Fibroblast of gingiva (primary cell): ENCODE data around the gene PAFAH1B1.
A peak's percentile ranks its signal among the peaks of the same experiment; 100 is the strongest.
"Not testable (repeated sequence)": the region's sequence is repeated elsewhere in the genome, so short reads cannot be mapped to it uniquely, and the experiment has no call there.

Experiments
- DNase-seq: peaks from one replicate; pipeline ENCODE4 v3.0.0-alpha.2; 2011; ENCODE audit warnings: low read depth

Gene PAFAH1B1

GRCh38 chr17:2594722-2595599 is 1.5 kb downstream of the PAFAH1B1 start:
- DNase-seq: no peak

- DNase-seq: peak; percentile 60
Observed at GRCh38 chr17:2595716-2596115, 2.3 kb downstream of the PAFAH1B1 start.

DNA sequence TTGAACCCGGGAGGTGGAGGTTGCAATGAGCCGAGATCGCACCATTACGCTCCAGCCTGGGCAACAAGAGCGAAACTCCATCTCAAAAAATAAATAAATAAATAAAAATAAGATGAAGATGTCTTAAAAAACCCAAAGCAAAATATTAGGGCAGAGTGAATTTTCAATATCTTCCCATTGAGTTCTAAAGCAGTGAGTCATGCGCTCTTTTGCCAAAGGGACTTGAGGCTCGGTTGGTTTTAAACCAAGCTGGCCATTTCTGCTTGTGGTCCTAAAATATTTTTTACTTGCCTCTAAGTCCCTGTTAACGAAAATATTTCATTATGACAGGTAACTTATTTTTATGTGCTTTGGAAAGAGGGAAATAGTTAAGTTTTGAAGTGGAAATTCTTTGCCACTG is 4.7 kb downstream of the PAFAH1B1 start:
- DNase-seq: peak; percentile 54

DNA sequence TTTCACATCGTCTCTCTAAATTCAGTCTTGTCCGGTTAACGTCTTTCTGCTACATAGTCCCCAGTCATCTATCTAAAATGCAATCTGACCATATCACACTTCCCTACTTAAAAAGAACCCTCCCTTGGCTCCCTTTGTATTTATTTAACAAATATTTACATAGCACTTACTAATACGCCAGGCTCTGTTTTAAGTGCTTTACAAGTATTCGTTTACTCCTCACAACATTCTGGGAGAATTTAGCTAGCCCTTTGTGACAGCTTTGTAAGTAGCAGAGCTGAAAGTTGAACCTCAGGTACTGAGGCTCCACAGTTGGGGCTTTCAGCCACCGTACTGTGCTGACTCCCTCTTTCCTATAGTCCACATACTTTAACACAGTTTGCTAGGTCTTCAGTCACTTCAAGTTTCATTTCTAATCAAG is 9.2 kb downstream of the PAFAH1B1 start:
- peak; percentile 6 for DNase-seq

GRCh38 chr17:2608350-2608913 is 15.0 kb downstream of the PAFAH1B1 start:
- no peak for DNase-seq

GRCh38 chr17:2609091-2609490 is 15.6 kb downstream of the PAFAH1B1 start:
- no peak for DNase-seq

- no peak for DNase-seq
Observed at GRCh38 chr17:2610195-2611175, 17.0 kb downstream of the PAFAH1B1 start.

DNA sequence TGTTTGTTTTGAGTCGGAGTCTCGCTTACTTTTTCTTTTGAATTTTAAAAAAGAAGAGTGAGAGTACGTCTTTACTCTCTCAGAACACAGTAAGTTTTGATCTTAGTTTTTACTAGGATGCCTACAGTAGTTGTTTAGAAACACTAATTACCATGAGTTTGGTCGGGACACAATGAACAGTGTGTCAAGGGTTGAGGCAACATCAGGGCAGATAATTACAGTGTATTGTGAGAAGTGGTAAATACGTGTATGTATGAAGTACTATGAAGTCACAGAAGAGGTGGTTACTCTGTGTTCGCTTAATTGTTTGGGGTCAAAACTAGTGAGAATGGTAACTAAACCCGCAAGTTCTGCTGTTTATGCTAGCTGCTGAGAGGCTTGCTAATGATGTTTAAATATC is 18.2 kb downstream of the PAFAH1B1 start:
- DNase-seq: no peak

DNA sequence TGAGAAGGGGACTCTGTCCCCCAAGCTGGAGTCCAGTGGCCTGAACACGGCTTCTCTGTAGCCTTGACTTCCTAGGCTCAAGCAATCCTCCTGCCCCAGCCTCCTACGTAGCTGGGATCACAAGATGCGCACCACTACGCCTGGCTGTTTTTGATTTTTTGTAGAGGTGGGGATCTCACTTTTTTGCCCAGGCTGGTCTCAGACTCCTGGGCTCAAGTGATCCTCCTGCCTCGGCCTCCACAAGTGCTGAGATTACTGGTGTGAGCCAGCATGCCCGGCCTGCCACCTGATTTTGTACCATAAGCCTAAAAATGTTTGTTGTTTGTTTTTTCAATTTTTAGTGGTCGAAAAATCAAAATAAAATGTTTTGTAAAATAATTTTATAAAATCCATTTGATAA is 19.2 kb downstream of the PAFAH1B1 start:
- no peak for DNase-seq

- no peak for DNase-seq
Observed at GRCh38 chr17:2613089-2613808, 19.8 kb downstream of the PAFAH1B1 start.

- no peak for DNase-seq
Observed at GRCh38 chr17:2615882-2616281, 22.4 kb downstream of the PAFAH1B1 start.

GRCh38 chr17:2621241-2621640 is 27.8 kb downstream of the PAFAH1B1 start:
- DNase-seq: no peak

DNA sequence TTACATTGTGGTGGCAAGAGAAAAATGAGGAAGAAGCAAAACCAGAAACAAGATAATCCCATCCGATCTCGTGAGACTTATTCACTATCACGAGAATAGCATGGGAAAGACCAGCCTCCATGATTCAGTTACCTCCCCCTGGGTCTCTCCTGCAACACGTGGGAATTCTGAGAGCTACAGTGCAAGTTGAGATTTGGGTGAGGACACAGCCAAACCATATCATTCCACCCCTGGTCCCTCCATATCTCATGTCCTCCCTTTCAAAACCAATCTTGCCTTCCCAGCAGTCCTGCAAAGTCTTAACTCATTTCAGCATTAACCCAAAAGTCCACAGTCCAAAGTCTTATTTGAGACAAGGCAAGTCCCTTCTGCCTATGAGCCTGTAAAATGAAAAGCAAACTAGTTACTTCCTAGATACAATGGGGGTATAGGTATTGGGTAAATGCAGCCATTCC is 28.5 kb downstream of the PAFAH1B1 start:
- DNase-seq: not testable (repeated sequence)

GRCh38 chr17:2622721-2623301 is 29.4 kb downstream of the PAFAH1B1 start:
- DNase-seq: not testable (repeated sequence)

- no peak for DNase-seq
Observed at GRCh38 chr17:2624292-2624731, 30.9 kb downstream of the PAFAH1B1 start.

DNA sequence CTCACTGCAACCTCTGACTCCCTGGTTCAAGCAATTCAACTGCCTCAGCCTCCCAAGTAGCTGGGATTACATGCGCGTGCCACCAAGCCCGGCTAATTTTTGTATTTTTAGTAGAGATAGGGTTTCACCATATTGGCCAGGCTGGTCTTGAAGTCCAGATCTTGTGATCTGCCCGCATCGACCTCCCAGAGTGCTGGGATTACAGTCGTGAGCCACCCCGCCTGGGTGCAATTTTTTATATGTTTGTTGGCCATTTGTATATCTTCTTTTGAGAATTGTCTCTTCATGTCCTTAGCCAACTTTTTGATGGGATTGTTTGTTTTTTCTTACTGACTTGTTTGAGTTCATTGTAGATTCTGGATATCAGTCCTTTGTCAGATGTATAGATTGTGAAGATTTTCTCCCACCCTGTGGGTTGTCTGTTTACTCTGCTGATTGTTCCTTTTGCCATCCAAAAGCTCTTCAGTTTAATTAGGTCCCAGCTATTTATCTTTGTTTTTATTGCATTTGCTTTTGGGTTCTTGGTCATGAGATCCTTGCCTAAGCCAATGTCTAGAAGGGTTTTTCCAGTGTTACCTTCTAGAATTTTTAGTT is 33.3 kb downstream of the PAFAH1B1 start:
- DNase-seq: not testable (repeated sequence)

DNA sequence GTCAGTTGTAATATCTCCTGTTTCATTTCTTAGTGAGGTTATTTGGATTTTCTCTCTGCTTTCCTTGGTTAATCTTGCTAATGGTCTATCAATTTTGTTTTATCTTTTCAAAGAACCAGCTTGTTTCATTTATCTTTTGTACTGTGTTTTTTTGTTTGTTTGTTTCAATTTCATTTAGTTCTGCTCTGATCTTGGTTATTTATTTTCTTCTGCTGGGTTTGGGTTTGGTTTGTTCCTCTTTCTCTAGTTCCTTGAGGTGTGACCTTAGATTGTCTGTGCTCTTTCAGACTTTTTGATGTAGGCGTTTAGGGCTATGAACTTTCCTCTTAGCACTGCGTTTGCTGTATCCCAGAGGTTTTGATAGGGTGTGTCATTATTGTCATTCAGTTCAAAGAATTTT is 35.5 kb downstream of the PAFAH1B1 start:
- DNase-seq: not testable (repeated sequence)

DNA sequence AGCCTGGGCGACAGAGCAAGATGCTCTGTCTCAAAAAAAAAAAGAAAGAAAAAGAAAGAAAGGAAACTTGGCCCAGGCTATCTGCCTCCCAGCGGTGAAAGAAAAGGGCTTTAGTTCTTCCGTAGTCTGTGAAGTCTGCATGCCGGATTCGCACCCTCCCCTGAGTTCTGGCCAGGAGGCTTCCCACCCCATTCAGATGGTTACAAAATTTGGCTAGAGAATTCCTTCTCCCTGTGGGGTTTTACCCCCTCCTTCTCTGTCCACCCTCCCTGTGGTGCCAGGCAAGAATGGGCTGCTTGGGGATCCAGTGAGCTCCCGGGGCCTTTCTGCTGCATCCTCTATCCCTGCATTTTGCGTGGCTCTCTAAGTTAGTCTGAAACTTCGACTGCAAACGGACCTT is 37.8 kb downstream of the PAFAH1B1 start:
- no peak for DNase-seq

DNA sequence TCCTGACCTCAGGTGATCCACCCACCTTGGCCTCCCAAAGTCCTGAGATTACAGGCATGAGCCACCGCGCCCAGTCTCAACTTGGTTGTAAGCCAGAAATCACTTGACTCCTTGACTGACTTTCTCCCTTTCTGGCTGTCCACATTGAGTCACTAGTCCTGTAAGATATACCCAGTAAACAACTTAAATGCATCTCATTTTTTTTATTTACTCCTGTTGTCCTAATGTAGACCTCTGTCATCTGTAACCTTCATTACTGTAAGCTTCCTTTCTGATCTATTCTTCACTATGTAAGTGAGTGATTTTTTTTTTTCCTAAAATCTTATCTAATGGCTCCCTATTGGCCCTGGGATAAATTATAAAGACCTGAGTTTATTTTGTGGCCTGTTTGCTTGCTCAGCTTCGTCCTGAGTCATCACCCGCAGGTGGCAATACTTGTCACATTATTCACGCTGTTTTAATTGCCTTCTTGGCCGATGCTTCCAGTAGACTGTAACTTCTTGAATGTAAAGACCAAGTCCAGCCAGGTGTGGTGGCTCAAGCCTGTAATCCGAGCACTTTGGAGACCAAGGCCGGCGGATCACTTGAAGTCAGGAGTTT is 41.0 kb downstream of the PAFAH1B1 start:
- DNase-seq: no peak

DNA sequence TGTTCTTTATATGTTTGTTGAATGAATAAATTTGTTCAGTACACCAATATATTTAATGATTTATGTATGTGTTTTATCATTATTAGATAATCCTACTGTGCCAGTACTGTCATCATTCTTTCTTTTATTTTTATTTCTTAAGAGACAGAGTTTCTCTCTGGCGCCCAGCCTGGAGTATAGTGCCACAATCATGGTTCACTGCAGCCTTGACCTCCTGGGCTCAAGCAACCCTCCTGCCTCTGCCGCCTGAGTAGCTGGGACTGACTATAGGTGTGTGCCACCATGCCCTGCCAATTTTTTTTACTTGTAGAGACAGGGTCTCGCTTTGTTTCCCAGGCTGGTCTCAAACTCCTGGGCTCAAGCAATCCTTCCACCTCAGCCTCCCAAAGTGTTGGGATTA is 41.8 kb downstream of the PAFAH1B1 start:
- no peak for DNase-seq
